HepG2 (cell line): ENCODE measurements around the gene MRPS2. TPM values are rescaled to one million over a fixed set of nuclear protein-coding genes. Genes with fewer than 3 reads are reported as not detected.

Experiments used
- ATAD3A ChIP-seq: sonication (generic); formaldehyde crosslinking; IDR thresholded peaks from 2 replicates; pipeline ENCODE4 v1.4.0; 2020; ENCODE audit warnings: missing genetic modification reagents
- ETV6 ChIP-seq: sonication (generic); formaldehyde crosslinking; conservative IDR thresholded peaks from 2 replicates; pipeline ENCODE4 v1.4.0; 2020; ENCODE audit warnings: missing genetic modification reagents
- FOXK2 ChIP-seq: fragments of 450-650 bp; IDR thresholded peaks from 2 replicates; pipeline ENCODE4 v1.6.1; 2016
- HNRNPUL1 ChIP-seq: fragments of 200-400 bp; formaldehyde crosslinking; IDR thresholded peaks from 2 replicates; pipeline ENCODE4 v1.6.1; 2017; ENCODE audit warnings: low read depth, mild to moderate bottlenecking, low read length, moderate library complexity
- MYC ChIP-seq: sonication (generic); formaldehyde crosslinking; IDR thresholded peaks from 2 replicates; pipeline ENCODE4 v1.9.0; 2021; ENCODE audit warnings: missing genetic modification reagents, borderline replicate concordance
- NFRKB ChIP-seq: fragments of 450-650 bp; IDR thresholded peaks from 2 replicates; pipeline ENCODE4 v1.6.1; 2017
- SMAD9 ChIP-seq: sonication (generic); formaldehyde crosslinking; IDR thresholded peaks from 2 replicates; pipeline ENCODE4 v1.5.1; 2020; ENCODE audit warnings: mild to moderate bottlenecking, missing genetic modification reagents
- SNAI1 ChIP-seq: sonication (generic); formaldehyde crosslinking; IDR thresholded peaks from 2 replicates; pipeline ENCODE4 v1.5.0; 2020; ENCODE audit warnings: mild to moderate bottlenecking, missing genetic modification reagents, borderline replicate concordance
- SP1 ChIP-seq, 2 experiments: fragments of 450-650 bp in 1 of 2; sonication (generic) in 1 of 2; formaldehyde crosslinking in 1 of 2; IDR thresholded peaks; 2 replicates each; pipeline versions ENCODE4 v1.4.0 to v1.6.1; 2016 to 2020; ENCODE audit warnings: missing genetic modification reagents in 1 of 2
- SP140L ChIP-seq: sonication (generic); formaldehyde crosslinking; IDR thresholded peaks from 2 replicates; pipeline ENCODE4 v1.4.0; 2020; ENCODE audit warnings: missing genetic modification reagents, borderline replicate concordance
- THAP9 ChIP-seq: sonication (generic); formaldehyde crosslinking; IDR thresholded peaks from 2 replicates; pipeline ENCODE4; 2020; ENCODE audit warnings: missing genetic modification reagents, mild to moderate bottlenecking, borderline replicate concordance
- ZNF251 ChIP-seq: sonication (generic); formaldehyde crosslinking; IDR thresholded peaks from 2 replicates; pipeline ENCODE4 v1.9.0; 2021; ENCODE audit warnings: mild to moderate bottlenecking, missing genetic modification reagents
- ZNF704 ChIP-seq: sonication (generic); formaldehyde crosslinking; IDR thresholded peaks from 2 replicates; pipeline ENCODE4 v1.8.1; 2023; ENCODE audit warnings: mild to moderate bottlenecking, inconsistent platforms, moderate library complexity, missing genetic modification reagents, borderline replicate concordance
- ZNF747 ChIP-seq: sonication (generic); formaldehyde crosslinking; IDR thresholded peaks from 2 replicates; pipeline ENCODE4 v1.8.1; 2023; ENCODE audit warnings: missing genetic modification reagents, mild to moderate bottlenecking, borderline replicate concordance
- ZNF784 ChIP-seq: sonication (generic); formaldehyde crosslinking; IDR thresholded peaks from 2 replicates; pipeline ENCODE4 v1.5.1; 2020; ENCODE audit warnings: missing genetic modification reagents, mild to moderate bottlenecking, borderline replicate concordance
- polyA plus RNA-seq, 8 experiments: library from polyadenylated mRNA; depleted of rRNA in 3 of 8; stranded (reverse) in 7 of 8; unstranded in 1 of 8; fragments of >200 nt; fragmentation: Illumina TruSeq in 4 of 8; extraction: Trizol in 4 of 8; gene quantifications; 2 replicates each; pipeline versions ENCODE4 v1.2.1 to v1.2.3, GENCODE V29; 2011 to 2016; ENCODE audit warnings: low read depth in 4 of 8, missing spikeins in 1 of 8, mixed read lengths in 1 of 8; ENCODE audit not compliant: insufficient read depth in 1 of 8
- total RNA-seq, 5 experiments: library from RNA; depleted of rRNA; stranded (reverse); fragments of >200 nt; fragmentation: Illumina TruSeq; extraction: Trizol; gene quantifications; 2 replicates each; pipeline ENCODE4 v1.2.3, GENCODE V29; 2016; ENCODE audit warnings: low read depth in 1 of 5
- TF ChIP-seq, protein P1 (sequence below): sonication (generic); formaldehyde crosslinking; IDR thresholded peaks from 2 replicates; pipeline ENCODE4 v1.4.0; 2020; ENCODE audit warnings: missing genetic modification reagents, borderline replicate concordance
- TF ChIP-seq, protein P2 (sequence below): sonication (generic); formaldehyde crosslinking; IDR thresholded peaks from 2 replicates; pipeline ENCODE4 v1.5.1; 2020; ENCODE audit warnings: mild to moderate bottlenecking, missing genetic modification reagents

The MRPS2 gene
- total and polyA plus RNA-seq, 2 of the 13 experiments (the other 11 are each of a cell fraction or from before 2014, with no cell fraction given), result 44.4 to 86.7 TPM

- peak; percentile 26; the same call in 1 of the 2 replicates for TF ChIP-seq ATAD3A (CRISPR knock-in tag)
- TF ChIP-seq, protein P1, sequence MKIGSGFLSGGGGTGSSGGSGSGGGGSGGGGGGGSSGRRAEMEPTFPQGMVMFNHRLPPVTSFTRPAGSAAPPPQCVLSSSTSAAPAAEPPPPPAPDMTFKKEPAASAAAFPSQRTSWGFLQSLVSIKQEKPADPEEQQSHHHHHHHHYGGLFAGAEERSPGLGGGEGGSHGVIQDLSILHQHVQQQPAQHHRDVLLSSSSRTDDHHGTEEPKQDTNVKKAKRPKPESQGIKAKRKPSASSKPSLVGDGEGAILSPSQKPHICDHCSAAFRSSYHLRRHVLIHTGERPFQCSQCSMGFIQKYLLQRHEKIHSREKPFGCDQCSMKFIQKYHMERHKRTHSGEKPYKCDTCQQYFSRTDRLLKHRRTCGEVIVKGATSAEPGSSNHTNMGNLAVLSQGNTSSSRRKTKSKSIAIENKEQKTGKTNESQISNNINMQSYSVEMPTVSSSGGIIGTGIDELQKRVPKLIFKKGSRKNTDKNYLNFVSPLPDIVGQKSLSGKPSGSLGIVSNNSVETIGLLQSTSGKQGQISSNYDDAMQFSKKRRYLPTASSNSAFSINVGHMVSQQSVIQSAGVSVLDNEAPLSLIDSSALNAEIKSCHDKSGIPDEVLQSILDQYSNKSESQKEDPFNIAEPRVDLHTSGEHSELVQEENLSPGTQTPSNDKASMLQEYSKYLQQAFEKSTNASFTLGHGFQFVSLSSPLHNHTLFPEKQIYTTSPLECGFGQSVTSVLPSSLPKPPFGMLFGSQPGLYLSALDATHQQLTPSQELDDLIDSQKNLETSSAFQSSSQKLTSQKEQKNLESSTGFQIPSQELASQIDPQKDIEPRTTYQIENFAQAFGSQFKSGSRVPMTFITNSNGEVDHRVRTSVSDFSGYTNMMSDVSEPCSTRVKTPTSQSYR (CRISPR knock-in tag), result peak; percentile 30; the same call in 1 of the 2 replicates
- TF ChIP-seq ETV6 (CRISPR knock-in tag), result no peak; the same call in 1 of the 2 replicates
- TF ChIP-seq HNRNPUL1, result peak; percentile 33; the same call in 1 of the 2 replicates
- peak; percentile 64 for TF ChIP-seq THAP9
- TF ChIP-seq FOXK2, result no peak
- TF ChIP-seq NFRKB, result no peak
- no peak for TF ChIP-seq SNAI1 (CRISPR knock-in tag)
- TF ChIP-seq ZNF704 (CRISPR knock-in tag), result no peak; the same call in 1 of the 2 replicates
- TF ChIP-seq SMAD9 (CRISPR knock-in tag), result no peak
- no peak for TF ChIP-seq SP140L (CRISPR knock-in tag)
- TF ChIP-seq ZNF251, result 0 out of 2 replicates have a peak, but pooled peaks have one; percentile 28
- TF ChIP-seq MYC (CRISPR knock-in tag), result peak; percentile 85
- TF ChIP-seq ZNF747 (CRISPR knock-in tag), result peak; percentile 76
- TF ChIP-seq SP1 (IDR thresholded peaks at IDR 0.05), result no peak
- TF ChIP-seq SP1 (CRISPR knock-in tag; IDR thresholded peaks at IDR 0.05), result peak; percentile 81
- no peak for TF ChIP-seq ZNF784 (CRISPR knock-in tag)
- TF ChIP-seq, protein P2, sequence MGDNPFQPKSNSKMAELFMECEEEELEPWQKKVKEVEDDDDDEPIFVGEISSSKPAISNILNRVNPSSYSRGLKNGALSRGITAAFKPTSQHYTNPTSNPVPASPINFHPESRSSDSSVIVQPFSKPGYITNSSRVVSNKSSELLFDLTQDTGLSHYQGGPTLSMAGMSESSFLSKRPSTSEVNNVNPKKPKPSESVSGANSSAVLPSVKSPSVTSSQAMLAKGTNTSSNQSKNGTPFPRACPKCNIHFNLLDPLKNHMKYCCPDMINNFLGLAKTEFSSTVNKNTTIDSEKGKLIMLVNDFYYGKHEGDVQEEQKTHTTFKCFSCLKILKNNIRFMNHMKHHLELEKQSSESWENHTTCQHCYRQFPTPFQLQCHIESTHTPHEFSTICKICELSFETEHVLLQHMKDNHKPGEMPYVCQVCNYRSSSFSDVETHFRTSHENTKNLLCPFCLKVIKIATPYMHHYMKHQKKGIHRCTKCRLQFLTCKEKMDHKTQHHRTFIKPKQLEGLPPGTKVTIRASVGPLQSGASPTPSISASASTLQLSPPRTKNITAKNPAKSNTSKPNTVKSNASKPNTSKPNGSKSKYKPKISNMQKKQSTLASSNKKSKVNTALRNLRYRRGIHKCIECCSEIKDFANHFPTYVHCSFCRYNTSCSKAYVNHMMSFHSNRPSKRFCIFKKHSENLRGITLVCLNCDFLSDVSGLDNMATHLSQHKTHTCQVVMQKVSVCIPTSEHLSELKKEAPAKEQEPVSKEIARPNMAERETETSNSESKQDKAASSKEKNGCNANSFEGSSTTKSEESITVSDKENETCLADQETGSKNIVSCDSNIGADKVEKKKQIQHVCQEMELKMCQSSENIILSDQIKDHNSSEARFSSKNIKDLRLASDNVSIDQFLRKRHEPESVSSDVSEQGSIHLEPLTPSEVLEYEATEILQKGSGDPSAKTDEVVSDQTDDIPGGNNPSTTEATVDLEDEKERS, result no peak
Measured at GRCh38 chr9:135500525-135501260, at the start of gene MRPS2 (continued).
